HepG2 (cell line): Measurements from ENCODE around the gene TFRC. TPM values are rescaled to one million over a fixed set of nuclear protein-coding genes. Genes with fewer than 3 reads are reported as not detected.
A peak's percentile ranks its signal among the peaks of the same experiment; 100 is the strongest.

Experiments used
- DPF2 ChIP-seq: sonication (generic); formaldehyde crosslinking; IDR thresholded peaks from 2 replicates; pipeline ENCODE4 v1.4.0; 2020; ENCODE audit warnings: mild to moderate bottlenecking, low read depth, missing genetic modification reagents, borderline replicate concordance
- HNF4G ChIP-seq, 2 experiments: sonication (generic) in 1 of 2; formaldehyde crosslinking in 1 of 2; IDR thresholded peaks; 2 replicates each; pipeline versions ENCODE4 v1.4.0 to v1.6.1; 2011 to 2020; ENCODE audit warnings: borderline replicate concordance in 2 of 2, low read depth in 2 of 2, mild to moderate bottlenecking in 2 of 2, low read length in 1 of 2, missing genetic modification reagents in 1 of 2, moderate library complexity in 1 of 2
- HOXA5 ChIP-seq: sonication (generic); formaldehyde crosslinking; IDR thresholded peaks from 2 replicates; pipeline ENCODE4 v1.4.0; 2020; ENCODE audit warnings: missing genetic modification reagents
- KMT2B ChIP-seq: IDR thresholded peaks from 2 replicates; pipeline ENCODE4 v1.6.1; 2016; ENCODE audit warnings: missing genetic modification reagents, missing compliant biosample characterization
- MAFK ChIP-seq, 2 experiments: IDR thresholded peaks in 1 of 2; conservative IDR thresholded peaks in 1 of 2; 2 replicates each; pipeline ENCODE4 v1.6.1; 2011; ENCODE audit warnings: improper control_type of control experiment in 2 of 2, low read length in 2 of 2
- NR2C2 ChIP-seq: sonication (generic); formaldehyde crosslinking; IDR thresholded peaks from 2 replicates; pipeline ENCODE4 v1.4.0; 2020; ENCODE audit warnings: missing genetic modification reagents, mild to moderate bottlenecking, moderate library complexity, borderline replicate concordance
- NRL ChIP-seq: sonication (generic); formaldehyde crosslinking; IDR thresholded peaks from 2 replicates; pipeline ENCODE4 v1.5.0; 2020; ENCODE audit warnings: missing genetic modification reagents, mild to moderate bottlenecking, moderate library complexity, borderline replicate concordance
- ONECUT2 ChIP-seq: sonication (generic); formaldehyde crosslinking; IDR thresholded peaks from 2 replicates; pipeline ENCODE4 v1.4.0; 2020; ENCODE audit warnings: missing genetic modification reagents
- POGZ ChIP-seq: sonication (generic); formaldehyde crosslinking; IDR thresholded peaks from 2 replicates; pipeline ENCODE4 v1.4.0; 2020; ENCODE audit warnings: mild to moderate bottlenecking, missing genetic modification reagents
- RELA ChIP-seq: sonication (generic); formaldehyde crosslinking; IDR thresholded peaks from 2 replicates; pipeline ENCODE4 v1.4.0; 2020; ENCODE audit warnings: missing genetic modification reagents
- SRSF9 ChIP-seq: fragments of 200-400 bp; formaldehyde crosslinking; IDR thresholded peaks from 2 replicates; pipeline ENCODE4 v1.6.1; 2018; ENCODE audit warnings: borderline replicate concordance, mild to moderate bottlenecking, low read depth, low read length; ENCODE audit not compliant: insufficient read depth, poor library complexity, severe bottlenecking
- SUZ12 ChIP-seq: fragments of 150-350 bp; IDR thresholded peaks from 2 replicates; pipeline ENCODE4 v1.6.1; 2014; ENCODE audit warnings: low read depth, low read length
- TARDBP ChIP-seq: sonication (generic); formaldehyde crosslinking; IDR thresholded peaks from 2 replicates; pipeline ENCODE4 v1.8.0; 2022; ENCODE audit warnings: mild to moderate bottlenecking, missing genetic modification reagents
- TBL1XR1 ChIP-seq: fragments of 150-350 bp; IDR thresholded peaks from 2 replicates; pipeline ENCODE4 v1.6.1; 2014; ENCODE audit warnings: borderline replicate concordance, low read length; ENCODE audit not compliant: partially characterized antibody
- THAP11 ChIP-seq: IDR thresholded peaks from 2 replicates; pipeline ENCODE4 v1.6.1; 2016; ENCODE audit warnings: missing biosample characterization, missing genetic modification reagents
- ZBTB38 ChIP-seq: sonication (generic); formaldehyde crosslinking; IDR thresholded peaks from 2 replicates; pipeline ENCODE4 v1.5.1; 2020; ENCODE audit warnings: mild to moderate bottlenecking, missing genetic modification reagents
- ZFX ChIP-seq: sonication (generic); formaldehyde crosslinking; IDR thresholded peaks from 2 replicates; pipeline ENCODE4 v1.4.0; 2020; ENCODE audit warnings: mild to moderate bottlenecking, low read depth, missing genetic modification reagents, moderate library complexity
- ZNF33B ChIP-seq: sonication (generic); formaldehyde crosslinking; IDR thresholded peaks from 2 replicates; pipeline ENCODE4 v1.5.1; 2020; ENCODE audit warnings: mild to moderate bottlenecking, missing genetic modification reagents
- ZNF614 ChIP-seq: IDR thresholded peaks from 2 replicates; pipeline ENCODE4 v1.6.1; 2018; ENCODE audit warnings: missing biosample characterization, missing genetic modification reagents, inconsistent platforms, borderline replicate concordance
- polyA plus RNA-seq, 8 experiments: library from polyadenylated mRNA; depleted of rRNA in 3 of 8; stranded (reverse) in 7 of 8; unstranded in 1 of 8; fragments of >200 nt; fragmentation: Illumina TruSeq in 4 of 8; extraction: Trizol in 4 of 8; gene quantifications; 2 replicates each; pipeline versions ENCODE4 v1.2.1 to v1.2.3, GENCODE V29; 2011 to 2016; ENCODE audit warnings: low read depth in 4 of 8, missing spikeins in 1 of 8, mixed read lengths in 1 of 8; ENCODE audit not compliant: insufficient read depth in 1 of 8
- total RNA-seq, 5 experiments: library from RNA; depleted of rRNA; stranded (reverse); fragments of >200 nt; fragmentation: Illumina TruSeq; extraction: Trizol; gene quantifications; 2 replicates each; pipeline ENCODE4 v1.2.3, GENCODE V29; 2016; ENCODE audit warnings: low read depth in 1 of 5
- TF ChIP-seq, protein P1 (sequence below), 2 experiments: fragments of 450-650 bp in 1 of 2; sonication (generic) in 1 of 2; formaldehyde crosslinking; IDR thresholded peaks; 2 replicates each; pipeline versions ENCODE4 v1.5.0 to v1.8.0; 2020 to 2022; ENCODE audit warnings: mild to moderate bottlenecking in 1 of 2, missing genetic modification reagents in 1 of 2
- TF ChIP-seq, protein P2 (sequence below): sonication (generic); formaldehyde crosslinking; IDR thresholded peaks from 2 replicates; pipeline ENCODE4 v1.4.0; 2020; ENCODE audit warnings: low read depth, mild to moderate bottlenecking, missing genetic modification reagents
- TF ChIP-seq, protein P3 (sequence below): sonication (generic); formaldehyde crosslinking; IDR thresholded peaks from 2 replicates; pipeline ENCODE4 v1.4.0; 2020; ENCODE audit warnings: mild to moderate bottlenecking, missing genetic modification reagents
- TF ChIP-seq, protein P4 (sequence below): sonication (generic); formaldehyde crosslinking; IDR thresholded peaks from 2 replicates; pipeline ENCODE4 v1.4.0; 2020; ENCODE audit warnings: mild to moderate bottlenecking, missing genetic modification reagents
- TF ChIP-seq, protein P5 (sequence below): sonication (generic); formaldehyde crosslinking; IDR thresholded peaks from 2 replicates; pipeline ENCODE4 v1.8.1; 2023; ENCODE audit warnings: mild to moderate bottlenecking, missing genetic modification reagents, borderline replicate concordance

TFRC gene
- total and polyA plus RNA-seq, 2 of the 13 experiments (the other 11 are each of a cell fraction or from before 2014, with no cell fraction given), result 188 to 274 TPM

DNA sequence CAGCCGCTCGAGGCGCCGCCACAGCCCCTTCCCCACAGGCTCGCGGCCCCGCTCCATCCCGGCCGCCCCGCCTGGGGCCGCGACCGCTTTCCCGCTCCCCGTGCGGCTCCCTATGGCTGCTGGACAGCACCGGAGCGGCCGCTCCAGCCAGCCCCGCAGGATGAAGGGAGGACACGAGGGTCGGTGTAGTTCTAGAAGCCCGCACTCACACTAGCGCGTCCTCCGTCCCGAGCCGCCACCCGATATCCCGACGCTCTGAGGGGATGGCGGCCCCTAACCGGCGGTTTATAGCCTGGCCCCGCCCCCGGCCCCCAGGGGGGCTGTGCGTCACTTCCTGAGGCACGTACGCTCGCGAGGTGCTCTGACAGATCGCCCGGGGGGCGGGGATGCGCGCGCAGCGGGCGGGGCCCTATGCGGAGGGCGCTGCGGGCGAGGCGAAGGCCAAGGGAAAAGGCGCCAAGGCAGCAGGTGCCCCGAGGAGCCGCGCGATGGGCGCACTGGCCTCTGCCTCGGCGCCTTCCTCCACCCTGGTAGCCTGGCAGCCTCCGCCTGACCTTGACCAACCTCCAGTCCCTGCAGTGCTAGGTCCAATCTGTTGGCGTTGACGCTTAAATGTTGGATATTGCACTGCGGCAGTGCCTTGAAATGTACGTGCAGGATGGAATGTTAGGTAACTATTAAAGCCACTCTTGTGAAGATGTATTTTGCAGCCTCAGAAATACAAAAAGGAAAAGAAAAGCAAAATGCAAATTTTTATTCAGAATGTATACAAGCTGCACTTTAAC, at the start of gene TFRC (continued):
- TF ChIP-seq, protein P1, sequence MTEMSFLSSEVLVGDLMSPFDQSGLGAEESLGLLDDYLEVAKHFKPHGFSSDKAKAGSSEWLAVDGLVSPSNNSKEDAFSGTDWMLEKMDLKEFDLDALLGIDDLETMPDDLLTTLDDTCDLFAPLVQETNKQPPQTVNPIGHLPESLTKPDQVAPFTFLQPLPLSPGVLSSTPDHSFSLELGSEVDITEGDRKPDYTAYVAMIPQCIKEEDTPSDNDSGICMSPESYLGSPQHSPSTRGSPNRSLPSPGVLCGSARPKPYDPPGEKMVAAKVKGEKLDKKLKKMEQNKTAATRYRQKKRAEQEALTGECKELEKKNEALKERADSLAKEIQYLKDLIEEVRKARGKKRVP (CRISPR knock-in tag; IDR thresholded peaks at IDR 0.05), result peak in 1 of 2 experiments; percentile 54; a peak in 2 of 4 replicates
- TF ChIP-seq, protein P2, sequence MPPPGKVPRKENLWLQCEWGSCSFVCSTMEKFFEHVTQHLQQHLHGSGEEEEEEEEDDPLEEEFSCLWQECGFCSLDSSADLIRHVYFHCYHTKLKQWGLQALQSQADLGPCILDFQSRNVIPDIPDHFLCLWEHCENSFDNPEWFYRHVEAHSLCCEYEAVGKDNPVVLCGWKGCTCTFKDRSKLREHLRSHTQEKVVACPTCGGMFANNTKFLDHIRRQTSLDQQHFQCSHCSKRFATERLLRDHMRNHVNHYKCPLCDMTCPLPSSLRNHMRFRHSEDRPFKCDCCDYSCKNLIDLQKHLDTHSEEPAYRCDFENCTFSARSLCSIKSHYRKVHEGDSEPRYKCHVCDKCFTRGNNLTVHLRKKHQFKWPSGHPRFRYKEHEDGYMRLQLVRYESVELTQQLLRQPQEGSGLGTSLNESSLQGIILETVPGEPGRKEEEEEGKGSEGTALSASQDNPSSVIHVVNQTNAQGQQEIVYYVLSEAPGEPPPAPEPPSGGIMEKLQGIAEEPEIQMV (CRISPR knock-in tag), result peak; percentile 60; the same call in 1 of the 2 replicates
- TF ChIP-seq NR2C2 (CRISPR knock-in tag) (peak; percentile 82), KMT2B (CRISPR knock-in tag) (peak; percentile 87; the same call in 1 of the 2 replicates), ONECUT2 (CRISPR knock-in tag) (no peak), DPF2 (CRISPR knock-in tag) (no peak), ZNF33B (peak; percentile 85; the same call in 1 of the 2 replicates), TARDBP (CRISPR knock-in tag) (peak; percentile 58; the same call in 1 of the 2 replicates), MAFK (conservative IDR thresholded peaks at IDR 0.05 in 1 of 2, IDR thresholded peaks at IDR 0.05 in 1 of 2; ENCODE audit: low read length in 2 of 2) (no peak), HOXA5 (CRISPR knock-in tag) (peak; percentile 94), SUZ12 (no peak), HNF4G (IDR thresholded peaks at IDR 0.05; ENCODE audit: borderline replicate concordance, low read depth, low read length) (peak; percentile 14; the same call in 1 of the 2 replicates), HNF4G (CRISPR knock-in tag; IDR thresholded peaks at IDR 0.05; ENCODE audit: borderline replicate concordance, low read depth) (peak; percentile 7; the same call in 1 of the 2 replicates), NRL (CRISPR knock-in tag) (peak; percentile 86), ZNF614 (CRISPR knock-in tag) (peak; percentile 85), RELA (CRISPR knock-in tag) (peak; percentile 65; the same call in 1 of the 2 replicates), ZFX (peak; percentile 92), SRSF9 (no peak), POGZ (CRISPR knock-in tag) (peak; percentile 99), ZBTB38 (CRISPR knock-in tag) (peak; percentile 84; the same call in 1 of the 2 replicates), TBL1XR1 (no peak), THAP11 (CRISPR knock-in tag) (peak; percentile 87)
- TF ChIP-seq, protein P3, sequence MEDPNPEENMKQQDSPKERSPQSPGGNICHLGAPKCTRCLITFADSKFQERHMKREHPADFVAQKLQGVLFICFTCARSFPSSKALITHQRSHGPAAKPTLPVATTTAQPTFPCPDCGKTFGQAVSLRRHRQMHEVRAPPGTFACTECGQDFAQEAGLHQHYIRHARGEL (CRISPR knock-in tag), result 0 out of 2 replicates have a peak, but pooled peaks have one; percentile 52
- TF ChIP-seq, protein P4, sequence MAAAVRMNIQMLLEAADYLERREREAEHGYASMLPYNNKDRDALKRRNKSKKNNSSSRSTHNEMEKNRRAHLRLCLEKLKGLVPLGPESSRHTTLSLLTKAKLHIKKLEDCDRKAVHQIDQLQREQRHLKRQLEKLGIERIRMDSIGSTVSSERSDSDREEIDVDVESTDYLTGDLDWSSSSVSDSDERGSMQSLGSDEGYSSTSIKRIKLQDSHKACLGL, result peak; percentile 75
- TF ChIP-seq, protein P5, sequence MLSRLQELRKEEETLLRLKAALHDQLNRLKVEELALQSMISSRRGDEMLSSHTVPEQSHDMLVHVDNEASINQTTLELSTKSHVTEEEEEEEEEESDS, result peak; percentile 54; the same call in 1 of the 2 replicates
